ENCODE data around the gene ATP6V0B. TPM values are rescaled to one million over a fixed set of nuclear protein-coding genes. Genes with fewer than 3 reads are reported as not detected.

The ATP6V0B gene
- total and polyA plus RNA-seq, 8 donors: 59.8 to 208 (median 84.8) TPM

- Histone ChIP-seq H3K36me3 (no peaks in the 10 kb centered on the region), H3K4me3 (peak overlapping the region in 3 of 4 donors; percentile 55 to 78 (median 65)), H3K27ac (no peak overlapping the region), H3K27me3 (no peaks in the 10 kb centered on the region), H3K4me1 (peaks cover 8 to 28% (median 18%) of the 10 kb centered on the region in 3 donors), H3K9me3 (no peaks in the 10 kb centered on the region)
- no peak for TF ChIP-seq CTCF (IDR thresholded peaks at IDR 0.05)
- no peak for DNase-seq
- intact Hi-C loops (cut with DNase I): no loop called here
- FAIRE-seq: no peak
- no peak for ATAC-seq
- 27 to 35% methylated on average over 3 of the region's 3 CpGs for WGBS, 2 donors
Measured at GRCh38 chr1:43947874-43948437, 26.8 kb upstream of the ATP6V0B start.

- no peak overlapping the region for H3K4me3 ChIP-seq
- FAIRE-seq (no peak), ATAC-seq (no peak), DNase-seq (peak in 1 of 6 donors; percentile 40)
- no peak overlapping the region for H3K27ac ChIP-seq
- TF ChIP-seq CTCF (IDR thresholded peaks at IDR 0.05): no peak
- H3K4me1 ChIP-seq: peaks cover 8 to 26% (median 18%) of the 10 kb centered on the region in 3 donors
- no peaks in the 10 kb centered on the region for H3K27me3 ChIP-seq
- WGBS, 2 donors: 89 to 92% methylated on average over 13 of the region's 13 CpGs
- H3K9me3 ChIP-seq: no peaks in the 10 kb centered on the region
- intact Hi-C loops (cut with DNase I): no loop called here
- no peaks in the 10 kb centered on the region for H3K36me3 ChIP-seq
Measured at GRCh38 chr1:43949678-43950077, 25.1 kb upstream of the ATP6V0B start.

- ATAC-seq (no peak), DNase-seq (no peak), FAIRE-seq (no peak)
- Histone ChIP-seq H3K27me3 (no peaks in the 10 kb centered on the region), H3K4me1 (peaks cover 4 to 15% (median 9%) of the 10 kb centered on the region in 3 donors), H3K36me3 (no peaks in the 10 kb centered on the region), H3K9me3 (no peaks in the 10 kb centered on the region), H3K4me3 (no peak overlapping the region), H3K27ac (no peak overlapping the region)
- 84 to 90% methylated on average over 4 of the region's 4 CpGs for WGBS, 2 donors
- TF ChIP-seq CTCF (IDR thresholded peaks at IDR 0.05): no peak
- intact Hi-C loops (cut with DNase I): no loop called here
Measured at GRCh38 chr1:43951021-43951985, 23.5 kb upstream of the ATP6V0B start.

GRCh38 chr1:43952731-43953346 is 21.9 kb upstream of the ATP6V0B start:
- intact Hi-C loops (cut with DNase I): no loop called here
- peak in 1 of 6 donors; percentile 32 for DNase-seq
- peak in 2 of 4 donors; percentile 55 to 62 for ATAC-seq
- peaks cover 0 to 6% (median 0%) of the 10 kb centered on the region in 3 donors for H3K36me3 ChIP-seq
- peaks cover 3 to 8% (median 4%) of the 10 kb centered on the region in 3 donors for H3K4me1 ChIP-seq
- no peak for TF ChIP-seq CTCF (IDR thresholded peaks at IDR 0.05)
- H3K27ac ChIP-seq: no peak overlapping the region
- FAIRE-seq: no peak
- 75 to 79% methylated on average over 8 of the region's 8 CpGs for WGBS, 2 donors
- H3K27me3 ChIP-seq: no peaks in the 10 kb centered on the region
- H3K4me3 ChIP-seq: no peak overlapping the region
- H3K9me3 ChIP-seq: no peaks in the 10 kb centered on the region
